H1 (cell line): ENCODE measurements around the gene EPHA4. TPM values are rescaled to one million over a fixed set of nuclear protein-coding genes. Genes with fewer than 3 reads are reported as not detected.

Experiments used
- CTCF ChIA-PET: fragments of 300-600 bp; sonication (Branson Sonifier 250); formaldehyde crosslinking; loops from one replicate; lab custom pipeline; 2021; ENCODE audit not compliant: partially characterized antibody; lab: Charles Lee
- POLR2A ChIA-PET: fragments of 300-600 bp; sonication (Branson Sonifier 250); formaldehyde crosslinking; loops from one replicate; lab custom pipeline; 2021; ENCODE audit warnings: inconsistent platforms; ENCODE audit not compliant: partially characterized antibody; lab: Charles Lee
- DNase-seq, 2 experiments: peaks; one replicate each; pipeline versions ENCODE4 v3.0.0 to v3.0.0-alpha.2; 2010 to 2022; ENCODE audit warnings: low spot score in 2 of 2, low read depth in 1 of 2, mixed read lengths in 1 of 2
- FAIRE-seq: peaks from 2 replicates; lab custom pipeline; 2011; peaks lifted over from hg19 to GRCh38; lab: Jason Lieb, UNC
- H2AFZ ChIP-seq: 2 replicates; pipeline ENCODE4 v1.8.1; 2012; ENCODE audit warnings: low read length, inconsistent platforms
- H2AK5ac ChIP-seq: 2 replicates; pipeline ENCODE4 v1.6.1; 2013; ENCODE audit warnings: low read depth, low read length
- H2BK120ac ChIP-seq: replicated peaks from 2 replicates; pipeline ENCODE3; 2013; ENCODE audit warnings: low read depth, low read length, inconsistent platforms
- H2BK12ac ChIP-seq: 2 replicates; pipeline ENCODE4 v1.6.1; 2013; ENCODE audit warnings: low read depth, low read length
- H2BK15ac ChIP-seq: 2 replicates; pipeline ENCODE4 v1.6.1; 2013; ENCODE audit warnings: low read length
- H2BK20ac ChIP-seq: 2 replicates; pipeline ENCODE4 v1.6.1; 2013; ENCODE audit warnings: low read length
- H2BK5ac ChIP-seq: 2 replicates; pipeline ENCODE4 v1.6.1; 2013; ENCODE audit warnings: low read depth, low read length
- H3K14ac ChIP-seq: 2 replicates; pipeline ENCODE4 v1.6.1; 2013; ENCODE audit warnings: inconsistent platforms; ENCODE audit not compliant: insufficient read length
- H3K18ac ChIP-seq: 2 replicates; pipeline ENCODE4 v1.6.1; 2013; ENCODE audit warnings: low read length; ENCODE audit errors: extremely low read depth
- H3K23ac ChIP-seq: 2 replicates; pipeline ENCODE4 v1.6.1; 2013; ENCODE audit warnings: inconsistent platforms; ENCODE audit not compliant: insufficient read length
- H3K23me2 ChIP-seq: 2 replicates; pipeline ENCODE4 v1.6.1; 2013; ENCODE audit warnings: low read depth, low read length
- H3K27ac ChIP-seq: 2 replicates; pipeline ENCODE4 v1.6.1; 2011; ENCODE audit warnings: low read depth, low read length, inconsistent platforms
- H3K27me3 ChIP-seq, 4 experiments: replicated peaks in 1 of 4; 1 replicate in 1 of 4; 2 replicates in 3 of 4; pipeline versions ENCODE4 v1.6.1 to v1.8.1; 2011 to 2013; ENCODE audit warnings: low read length in 3 of 4, mild to moderate bottlenecking in 3 of 4, inconsistent platforms in 2 of 4, mixed read lengths in 2 of 4, moderate library complexity in 1 of 4; ENCODE audit not compliant: control insufficient read depth in 3 of 4, insufficient read depth in 3 of 4; ENCODE audit errors: extremely low read depth in 1 of 4
- H3K36me3 ChIP-seq, 4 experiments: 2 replicates each; pipeline versions ENCODE4 v1.6.1 to v1.8.1; 2011 to 2013; ENCODE audit warnings: mild to moderate bottlenecking in 4 of 4, low read length in 3 of 4, moderate library complexity in 2 of 4, control low read depth in 1 of 4, inconsistent platforms in 1 of 4; ENCODE audit not compliant: insufficient read depth in 4 of 4, control insufficient read depth in 2 of 4
- H3K4ac ChIP-seq: replicated peaks from 2 replicates; pipeline ENCODE3; 2013; ENCODE audit warnings: low read length, low read depth, mixed read lengths, inconsistent platforms; ENCODE audit not compliant: insufficient read length
- H3K4me1 ChIP-seq, 4 experiments: replicated peaks in 1 of 4; 1 replicate in 1 of 4; 2 replicates in 3 of 4; pipeline versions ENCODE4 v1.6.1 to v1.8.1; 2011 to 2013; ENCODE audit warnings: low read length in 3 of 4, inconsistent platforms in 2 of 4, mixed read lengths in 1 of 4; ENCODE audit not compliant: insufficient read depth in 4 of 4, control insufficient read depth in 3 of 4
- H3K4me2 ChIP-seq, 2 experiments: 2 replicates each; pipeline versions ENCODE4 v1.6.1 to v1.8.1; 2011 to 2013; ENCODE audit warnings: low read depth in 2 of 2, low read length in 2 of 2, control low read depth in 1 of 2, inconsistent platforms in 1 of 2, mild to moderate bottlenecking in 1 of 2; ENCODE audit not compliant: insufficient read depth in 1 of 2
- H3K4me3 ChIP-seq, 4 experiments: fragments of 200-600, 300-600 bp in 1 of 4; sonication (generic), shearing (Covaris generic), sonication (Bioruptor Twin) in 1 of 4; 2 replicates each; pipeline versions ENCODE4 v1.5.1 to v1.8.1; 2011 to 2016; ENCODE audit warnings: low read length in 4 of 4, low read depth in 3 of 4, control low read depth in 2 of 4, inconsistent platforms in 2 of 4, mild to moderate bottlenecking in 2 of 4, mixed read lengths in 1 of 4, moderate library complexity in 1 of 4; ENCODE audit not compliant: insufficient read depth in 2 of 4; ENCODE audit errors: extremely low read depth in 1 of 4
- H3K56ac ChIP-seq: replicated peaks from 2 replicates; pipeline ENCODE3; 2013; ENCODE audit warnings: low read depth, mild to moderate bottlenecking, mixed read lengths, low read length, inconsistent platforms; ENCODE audit not compliant: insufficient read length
- H3K79me1 ChIP-seq: 2 replicates; pipeline ENCODE4 v1.6.1; 2013; ENCODE audit warnings: low read depth, low read length, control low read depth
- H3K79me2 ChIP-seq, 2 experiments: 2 replicates each; pipeline versions ENCODE4 v1.6.1 to v1.8.1; 2012 to 2013; ENCODE audit warnings: low read length in 2 of 2, mild to moderate bottlenecking in 2 of 2, inconsistent platforms in 1 of 2; ENCODE audit not compliant: insufficient read depth in 2 of 2, control insufficient read depth in 1 of 2
- H3K9ac ChIP-seq, 4 experiments: replicated peaks in 1 of 4; 1 replicate in 1 of 4; 2 replicates in 3 of 4; pipeline versions ENCODE4 v1.6.1 to v1.8.1; 2011 to 2013; ENCODE audit warnings: low read depth in 3 of 4, low read length in 3 of 4, control low read depth in 2 of 4, mild to moderate bottlenecking in 2 of 4, moderate library complexity in 2 of 4, inconsistent platforms in 1 of 4; ENCODE audit errors: extremely low read depth in 1 of 4
- H3K9me3 ChIP-seq, 2 experiments: 2 replicates each; pipeline versions ENCODE4 v1.6.1 to v1.8.1; 2012 to 2013; ENCODE audit warnings: mild to moderate bottlenecking in 2 of 2, moderate library complexity in 2 of 2, control low read depth in 1 of 2, inconsistent platforms in 1 of 2, low read depth in 1 of 2, low read length in 1 of 2, mixed read lengths in 1 of 2; ENCODE audit not compliant: insufficient read depth in 2 of 2
- H4K20me1 ChIP-seq, 2 experiments: replicated peaks in 1 of 2; 2 replicates each; pipeline versions ENCODE3 to v1.8.1; 2011 to 2013; ENCODE audit warnings: inconsistent platforms in 2 of 2, low read length in 2 of 2, mild to moderate bottlenecking in 1 of 2; ENCODE audit not compliant: insufficient read depth in 2 of 2, control insufficient read depth in 1 of 2
- H4K5ac ChIP-seq: 2 replicates; pipeline ENCODE4 v1.6.1; 2013; ENCODE audit warnings: low read length, low read depth, mixed read lengths, inconsistent platforms; ENCODE audit not compliant: insufficient read length
- H4K8ac ChIP-seq: 2 replicates; pipeline ENCODE4 v1.8.0; 2013; ENCODE audit warnings: mild to moderate bottlenecking, moderate library complexity, low read length, inconsistent platforms; ENCODE audit not compliant: insufficient read depth; ENCODE audit errors: extremely low read depth
- H4K91ac ChIP-seq: replicated peaks from 2 replicates; pipeline ENCODE3; 2013; ENCODE audit warnings: low read length, mixed read lengths, inconsistent platforms; ENCODE audit not compliant: insufficient read length
- BCL11A ChIP-seq, 2 experiments: IDR thresholded peaks; one replicate each; pipeline ENCODE4 v1.6.1; 2011; ENCODE audit warnings: low read depth in 2 of 2, low read length in 2 of 2, mild to moderate bottlenecking in 2 of 2
- BRCA1 ChIP-seq: IDR thresholded peaks from 2 replicates; pipeline ENCODE4 v1.6.1; 2012; ENCODE audit warnings: low read depth, low read length, improper control_type of control experiment
- CHD1 ChIP-seq: IDR thresholded peaks from 2 replicates; pipeline ENCODE4 v1.6.1; 2012; ENCODE audit warnings: low read depth, low read length, improper control_type of control experiment
- EZH2 ChIP-seq: fragments of 200-600 bp; sonication (generic); IDR thresholded peaks from 2 replicates; pipeline ENCODE4 v1.7.1; 2012; ENCODE audit warnings: low read depth, mild to moderate bottlenecking, moderate library complexity, low read length, inconsistent platforms; ENCODE audit not compliant: severe bottlenecking
- GABPA ChIP-seq: IDR thresholded peaks from 2 replicates; pipeline ENCODE4 v1.6.1; 2011; ENCODE audit warnings: mild to moderate bottlenecking, low read length, moderate library complexity, borderline replicate concordance; ENCODE audit not compliant: insufficient read depth
- HDAC2 ChIP-seq, 2 experiments: fragments of 300-600 bp in 1 of 2; sonication (generic) in 1 of 2; IDR thresholded peaks; 2 replicates each; pipeline ENCODE4 v1.6.1; 2011 to 2012; ENCODE audit warnings: low read depth in 2 of 2, low read length in 2 of 2, mild to moderate bottlenecking in 2 of 2, moderate library complexity in 2 of 2, borderline replicate concordance in 1 of 2, inconsistent platforms in 1 of 2
- POU5F1 ChIP-seq: IDR thresholded peaks from 2 replicates; pipeline ENCODE4 v1.6.1; 2011; ENCODE audit warnings: low read depth, mild to moderate bottlenecking, low read length, moderate library complexity
- RAD21 ChIP-seq, 2 experiments: IDR thresholded peaks in 1 of 2; conservative IDR thresholded peaks in 1 of 2; 2 replicates each; pipeline ENCODE4 v1.6.1; 2011; ENCODE audit warnings: low read depth in 2 of 2, low read length in 2 of 2, improper control_type of control experiment in 1 of 2, inconsistent platforms in 1 of 2, mild to moderate bottlenecking in 1 of 2, moderate library complexity in 1 of 2
- SRF ChIP-seq: IDR thresholded peaks from 2 replicates; pipeline ENCODE4 v1.6.1; 2011; ENCODE audit warnings: mild to moderate bottlenecking, low read depth, low read length, moderate library complexity
- SUZ12 ChIP-seq: fragments of 200-600 bp; sonication (generic); IDR thresholded peaks from 2 replicates; pipeline ENCODE4 v1.6.1; 2012; ENCODE audit warnings: mild to moderate bottlenecking, inconsistent platforms, low read length, moderate library complexity, mixed read lengths
- TAF7 ChIP-seq: optimal IDR thresholded peaks from 2 replicates; pipeline ENCODE3; 2011; ENCODE audit warnings: low read depth, mild to moderate bottlenecking, inconsistent platforms, low read length, moderate library complexity, borderline replicate concordance
- YY1 ChIP-seq: IDR thresholded peaks from 2 replicates; pipeline ENCODE4 v1.6.1; 2011; ENCODE audit warnings: low read depth, mild to moderate bottlenecking, low read length
- WGBS, 2 experiments: shearing (Covaris generic) in 1 of 2; methylation state at CpG; one replicate each; pipeline versions ENCODE4 v1.1.6 to v1.1.7; 2013 to 2015; ENCODE audit warnings: low lambda C conversion rate in 2 of 2, mixed read lengths in 2 of 2, inconsistent platforms in 1 of 2, low coverage in 1 of 2, missing lambda C conversion rate in 1 of 2; ENCODE audit not compliant: insufficient replicate concordance in 2 of 2, insufficient coverage in 1 of 2, insufficient read length in 1 of 2; ENCODE audit errors: extremely low coverage in 1 of 2, missing lambda C conversion rate in 1 of 2; 5-methylcytosine and 5-hydroxymethylcytosine counted together
- polyA plus RNA-seq, 7 experiments: library from polyadenylated mRNA; depleted of rRNA in 3 of 7; stranded (reverse) in 5 of 7; unstranded in 2 of 7; fragments of >200 nt in 5 of 7; fragments of 200-250 nt in 2 of 7; gene quantifications; 1 replicate in 5 of 7; 2 replicates in 1 of 7; 4 replicates in 1 of 7; pipeline versions ENCODE4 v1.2.1 to v1.2.3, GENCODE V29; 2011 to 2013; ENCODE audit warnings: missing spikeins in 2 of 7, mixed read lengths in 2 of 7
- total RNA-seq: library from RNA; stranded (reverse); fragmentation: NEBNext Ultra II Directional; extraction: Animal tissue kit (Norgen Biotek cat#: 25700); gene quantifications from 2 replicates; pipeline ENCODE4 v1.2.1, GENCODE V29; 2021

EPHA4 gene
- total and polyA plus RNA-seq, 2 of the 8 experiments (the other 6 are each of a cell fraction or from before 2014, with no cell fraction given), result 4.3 to 5.7 TPM

DNA sequence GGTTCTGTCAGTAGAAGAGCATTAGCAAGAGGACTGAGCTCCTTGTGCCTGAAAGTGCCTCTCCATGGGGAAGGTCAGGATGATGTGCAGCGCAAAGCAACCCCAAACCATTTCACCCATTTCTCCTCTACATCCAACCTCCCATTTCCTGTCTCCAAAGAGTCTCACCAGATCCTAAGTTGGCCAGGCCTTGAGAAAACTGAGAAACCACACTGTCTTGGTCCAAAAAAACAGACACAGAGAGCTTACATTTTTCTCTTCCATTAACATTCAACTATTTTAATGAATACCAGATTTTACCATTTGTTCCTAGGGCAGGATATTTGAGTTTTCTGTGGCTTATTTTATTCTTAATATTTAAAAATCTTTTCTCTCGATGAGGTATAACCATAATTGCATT is 195.0 kb downstream of the EPHA4 start:
- FAIRE-seq (no peak), DNase-seq (no peak)
- H3K36me3 ChIP-seq, result no peaks in the 10 kb centered on the region
- ChIA-PET CTCF (interaction anchor here (0.5 to 1.0 kb wide), 2 partner anchors 20 to 590 kb away, joined by 3 read pairs; no protein-coding TSS in a partner anchor), POLR2A (no interaction called here)
- H3K56ac ChIP-seq, result no peak overlapping the region
- no peak overlapping the region for H3K9ac ChIP-seq
- H3K23me2 ChIP-seq, result no peaks in the 10 kb centered on the region
- no peak overlapping the region for H3K14ac ChIP-seq
- 79% methylated on average over 2 of the region's 2 CpGs; no CpG with 5 or more reads in 1 of the 2 experiments for WGBS, 2 experiments
- no peaks in the 10 kb centered on the region for H3K79me2 ChIP-seq
- H3K27me3 ChIP-seq, result no peaks in the 10 kb centered on the region
- no peak overlapping the region for H2BK15ac ChIP-seq
- no peak overlapping the region for H3K23ac ChIP-seq
- H4K5ac ChIP-seq, result no peak overlapping the region
- no peak overlapping the region for H4K91ac ChIP-seq
- no peak overlapping the region for H2AK5ac ChIP-seq
- no peaks in the 10 kb centered on the region for H4K20me1 ChIP-seq
- H2BK12ac ChIP-seq, result no peak overlapping the region
- H3K4me2 ChIP-seq, result no peak overlapping the region
- H3K4me3 ChIP-seq, result no peak overlapping the region
- H3K4me1 ChIP-seq, result peaks cover 5 to 10% (median 7%) of the 10 kb centered on the region in 4 experiments; a peak in 6 of 7 replicates
- no peak overlapping the region for H3K4ac ChIP-seq
- H2AFZ ChIP-seq, result no peak overlapping the region
- no peak overlapping the region for H3K27ac ChIP-seq
- H2BK5ac ChIP-seq, result no peak overlapping the region
- no peaks in the 10 kb centered on the region for H3K79me1 ChIP-seq
- no peaks in the 10 kb centered on the region for H3K9me3 ChIP-seq
- no peak overlapping the region for H3K18ac ChIP-seq
- no peak overlapping the region for H4K8ac ChIP-seq
- no peak overlapping the region for H2BK120ac ChIP-seq
- H2BK20ac ChIP-seq, result no peak overlapping the region
- TF ChIP-seq SUZ12 (no peak), BRCA1 (no peak), POU5F1 (no peak), HDAC2 (IDR thresholded peaks at IDR 0.05; ENCODE audit: borderline replicate concordance in 1 of 2, low read depth in 2 of 2, low read length in 2 of 2) (no peak), SRF (no peak), TAF7 (no peak), CHD1 (no peak), BCL11A (IDR thresholded peaks at IDR 0.05; ENCODE audit: low read depth in 2 of 2, low read length in 2 of 2) (no peak), YY1 (no peak), EZH2 (no peak), GABPA (no peak), RAD21 (IDR thresholded peaks at IDR 0.05 in 1 of 2, conservative IDR thresholded peaks at IDR 0.05 in 1 of 2; ENCODE audit: low read depth in 2 of 2, low read length in 2 of 2) (no peak)
